22Rv1 (cell line): ENCODE measurements around the gene CTDSPL.

Source experiments
- CTCF ChIP-seq: fragments of 450-650 bp; IDR thresholded peaks from 2 replicates; pipeline ENCODE4 v1.5.1; 2017; ENCODE audit warnings: mild to moderate bottlenecking
- ZFX ChIP-seq: fragments of 450-650 bp; IDR thresholded peaks from 2 replicates; pipeline ENCODE4 v1.6.1; 2017; ENCODE audit warnings: antibody characterized with exemption, borderline replicate concordance

GRCh38 chr3:37896827-37897226, 35.1 kb downstream of the CTDSPL start:
- TF ChIP-seq CTCF (no peak), ZFX (no peak)
